IPS-11a (cell line): ENCODE data around the gene COBL.
A peak's percentile ranks its signal among the peaks of the same experiment; 100 is the strongest.

Source experiments
- H3K4me3 ChIP-seq: one replicate; pipeline ENCODE4 v1.5.1; 2013; ENCODE audit warnings: low read depth, low read length, control low read depth

The COBL gene

DNA sequence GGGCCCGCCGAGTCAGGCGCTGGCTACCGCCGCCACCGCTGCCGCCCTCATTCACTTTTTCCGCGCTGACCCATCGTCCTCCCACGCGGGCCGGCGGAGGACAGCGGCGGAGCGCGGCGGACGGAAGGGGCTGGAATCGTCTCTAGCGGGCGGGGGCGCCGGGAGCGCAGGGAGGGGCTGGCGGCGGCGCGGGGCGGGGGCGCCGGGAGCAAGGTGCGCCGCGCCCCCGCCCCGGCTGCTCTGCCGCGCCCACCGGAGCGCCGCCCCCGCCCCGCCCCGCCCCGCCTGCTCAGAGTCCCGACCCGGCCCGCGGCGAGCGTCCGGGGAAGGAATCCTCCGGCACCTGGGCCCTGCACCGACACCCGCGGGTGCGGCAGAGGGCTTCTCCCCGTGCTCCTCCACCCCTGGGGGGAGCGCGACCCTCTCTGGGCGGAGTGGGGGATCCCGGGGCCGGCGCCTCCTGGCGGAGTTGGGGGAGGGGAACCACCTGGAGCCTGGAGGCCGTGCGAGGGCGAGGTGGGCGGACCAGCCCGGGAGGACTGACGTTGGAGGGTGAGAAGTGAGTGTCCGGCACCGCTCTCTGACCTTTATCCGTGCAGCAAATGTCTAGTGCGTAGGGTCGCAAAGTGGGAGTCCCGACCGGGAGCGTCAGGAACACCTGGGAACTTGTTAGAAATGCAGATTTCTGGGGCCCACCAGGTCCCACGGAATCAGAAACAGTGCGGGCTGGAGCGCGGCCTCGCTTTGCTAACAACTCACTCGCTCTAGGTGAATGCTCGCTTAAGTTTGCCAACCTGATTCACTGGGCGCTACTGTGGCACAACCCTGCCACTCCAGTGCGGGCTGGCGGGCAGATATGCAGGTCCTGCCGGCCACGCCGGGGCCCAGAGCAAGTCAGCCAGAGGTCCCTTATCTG, at the start of gene COBL:
Gene COBL (minus strand): TSS at position 144 of the 916 bp plus-strand sequence. CDS start 176 bp downstream, outside the sequence.
- H3K4me3 ChIP-seq = peak within 1 kb of the TSS; percentile 84

DNA sequence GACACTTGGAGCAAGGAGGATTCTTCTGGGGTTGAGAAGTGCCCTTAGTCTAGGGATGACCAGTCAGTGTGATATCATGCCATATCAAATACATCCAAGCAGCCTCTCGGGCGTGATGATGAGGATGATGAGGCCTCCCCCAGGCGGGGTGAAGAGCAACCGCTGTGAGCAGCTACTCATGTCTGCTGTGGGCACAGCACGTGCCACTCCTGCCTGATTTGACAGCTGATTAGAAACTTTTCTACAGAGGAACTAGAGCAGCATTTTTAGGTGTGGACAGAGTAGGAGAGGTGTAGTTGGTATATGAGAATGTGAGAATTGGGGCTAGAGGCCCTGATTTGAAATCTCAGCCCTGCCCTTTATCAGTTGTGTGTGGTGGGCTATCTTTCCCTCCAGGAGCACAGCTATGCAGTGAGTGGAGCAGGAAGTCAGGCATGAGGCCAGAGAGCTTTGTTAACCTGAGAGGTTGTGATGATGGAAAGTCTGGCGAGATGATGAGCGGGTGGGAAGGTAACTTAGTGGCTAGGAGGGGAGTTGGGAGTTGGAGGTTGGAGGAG, 49.6 kb upstream of the COBL start:
- H3K4me3 ChIP-seq = no peak overlapping the region

GRCh38 chr7:51357821-51358220, 41.2 kb upstream of the COBL start:
- no peak overlapping the region for H3K4me3 ChIP-seq

GRCh38 chr7:51356849-51357516, 40.4 kb upstream of the COBL start:
- H3K4me3 ChIP-seq = no peak overlapping the region

DNA sequence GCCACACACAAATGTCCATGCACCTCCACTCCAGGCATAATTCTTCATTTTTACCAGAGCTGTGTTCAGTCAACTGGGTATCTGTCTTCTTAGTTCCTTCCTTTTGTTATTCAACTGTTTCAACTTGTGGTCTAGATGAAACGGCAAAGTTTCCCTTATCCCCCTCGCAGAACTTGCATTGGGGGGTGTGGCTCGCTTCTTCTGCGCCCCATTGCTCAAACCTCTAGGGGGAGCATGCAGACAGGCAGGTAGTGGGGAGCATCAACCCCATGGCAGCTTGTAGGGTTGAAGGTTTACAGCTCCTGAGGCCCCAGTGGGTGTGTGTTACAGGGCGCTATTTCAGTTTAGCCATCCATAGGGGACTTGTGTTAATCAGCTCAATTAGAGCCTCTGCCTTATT, 38.3 kb upstream of the COBL start:
- no peak overlapping the region for H3K4me3 ChIP-seq

DNA sequence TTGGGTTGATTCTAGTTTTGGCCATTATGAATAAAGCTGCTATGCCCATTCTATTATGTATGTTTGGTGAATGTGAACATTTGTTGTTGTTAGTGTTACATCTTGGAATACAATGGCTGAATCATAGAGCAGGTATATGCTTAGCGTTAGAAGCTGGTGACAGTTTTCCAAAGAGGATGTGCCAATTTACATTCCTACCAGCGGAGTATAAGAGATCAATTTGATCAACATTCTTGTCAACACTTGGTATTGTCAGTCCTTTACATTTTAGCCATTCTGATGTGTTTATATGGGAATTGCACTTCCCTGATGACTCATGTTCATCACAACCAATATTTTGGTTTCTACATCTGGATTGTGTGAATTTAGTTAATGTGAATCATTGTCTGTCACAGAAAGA, 37.8 kb upstream of the COBL start:
- no peak overlapping the region for H3K4me3 ChIP-seq

- no peak overlapping the region for H3K4me3 ChIP-seq
Observed at GRCh38 chr7:51352174-51353100, 35.8 kb upstream of the COBL start.

DNA sequence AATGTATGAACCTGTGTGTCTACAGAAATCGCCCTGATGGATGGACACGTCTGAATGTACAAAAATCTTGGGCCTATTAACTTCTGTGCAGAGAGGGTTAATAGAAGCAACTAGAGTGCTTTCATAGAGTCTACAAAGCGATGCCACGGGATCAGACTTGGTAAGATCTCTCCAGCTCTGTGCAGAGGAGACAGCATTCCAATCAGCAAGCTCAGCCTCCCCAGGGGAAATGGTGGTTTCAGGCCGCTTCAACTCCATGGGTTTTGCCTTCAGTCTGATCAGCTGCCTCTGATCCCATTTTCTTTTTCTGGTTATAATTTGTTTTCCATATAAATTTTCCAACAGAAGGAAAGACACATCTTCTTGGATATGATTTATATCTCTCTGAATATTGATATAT, 35.1 kb upstream of the COBL start:
- H3K4me3 ChIP-seq = no peak overlapping the region

DNA sequence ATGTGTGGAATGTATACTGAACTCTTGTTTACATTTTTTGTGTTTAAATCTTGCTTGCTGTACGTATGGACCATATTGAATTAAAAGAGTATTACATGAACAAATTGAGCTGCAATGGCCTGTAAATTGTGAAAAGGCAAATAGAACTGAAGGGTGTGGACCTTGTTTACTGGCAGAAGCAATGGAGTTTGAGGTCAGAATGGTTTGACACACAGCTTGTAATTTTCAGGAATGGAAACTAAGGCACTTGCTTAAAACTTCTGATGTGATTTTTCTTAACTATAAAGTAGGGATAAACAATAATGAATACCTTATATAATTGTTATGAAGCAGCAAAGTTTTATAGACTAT, 33.9 kb upstream of the COBL start:
- H3K4me3 ChIP-seq = no peak overlapping the region

- no peak overlapping the region for H3K4me3 ChIP-seq
Observed at GRCh38 chr7:51349820-51350545, 33.4 kb upstream of the COBL start.

DNA sequence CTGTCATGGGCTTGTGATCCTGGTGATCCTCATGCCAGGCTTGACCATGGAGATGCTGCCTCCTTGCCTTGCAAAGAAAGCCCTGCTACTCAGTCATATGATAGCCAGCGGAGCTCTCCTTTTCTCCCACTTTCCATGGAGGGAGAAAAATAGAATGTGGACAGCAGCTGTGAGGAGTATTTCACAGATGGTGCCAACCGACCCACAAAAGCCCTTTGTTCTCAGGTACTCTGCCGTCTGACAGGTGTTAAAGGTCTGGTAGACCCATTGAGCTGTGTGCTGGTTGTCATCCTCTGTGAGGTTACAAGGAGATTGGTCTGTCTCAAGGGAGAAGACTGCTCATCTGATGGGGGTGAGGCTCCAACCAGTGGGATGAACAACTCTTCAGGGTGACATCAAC, 29.5 kb upstream of the COBL start:
- H3K4me3 ChIP-seq = no peak overlapping the region

- H3K4me3 ChIP-seq = no peak overlapping the region
Observed at GRCh38 chr7:51344406-51345138, 28.0 kb upstream of the COBL start.

GRCh38 chr7:51340936-51341335, 24.3 kb upstream of the COBL start:
- no peak overlapping the region for H3K4me3 ChIP-seq

DNA sequence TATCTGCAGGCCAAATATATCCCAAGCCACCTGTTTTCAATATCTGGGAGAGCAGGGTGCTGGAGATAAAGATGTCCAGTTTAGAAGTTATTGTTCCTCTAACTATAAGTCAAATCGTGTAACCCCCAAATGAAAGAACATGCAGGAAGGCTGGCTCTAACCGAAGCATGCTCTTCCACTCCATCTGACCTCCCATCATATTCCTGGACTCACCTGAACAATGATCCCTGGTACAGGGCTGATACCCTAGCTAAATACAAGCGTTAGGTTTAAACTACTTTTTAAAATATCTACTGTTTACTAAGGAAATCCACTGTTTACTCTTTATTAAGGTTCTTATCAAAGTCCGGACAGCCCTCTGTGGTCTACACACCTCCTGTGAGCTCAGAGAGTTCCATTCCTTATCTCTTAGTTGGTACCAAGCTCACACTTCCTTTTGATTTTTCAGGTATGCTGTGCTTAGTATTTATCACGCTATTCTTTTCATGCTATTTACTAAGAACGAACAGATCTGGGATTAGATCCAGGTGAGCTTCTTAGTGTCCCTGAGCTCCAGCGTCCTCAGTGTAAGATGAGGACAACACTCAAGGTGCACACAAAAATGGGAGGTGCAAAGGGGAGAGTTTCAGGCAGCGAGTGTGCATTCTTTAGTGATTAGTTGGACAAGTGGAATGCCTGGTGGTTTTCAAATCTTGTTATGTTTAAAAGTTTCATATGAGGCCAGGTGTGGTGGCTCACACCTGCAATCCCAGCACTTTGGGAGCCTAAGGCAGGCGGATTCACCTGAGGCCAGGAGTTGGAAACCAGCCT, 23.6 kb upstream of the COBL start:
- no peak overlapping the region for H3K4me3 ChIP-seq

GRCh38 chr7:51335057-51335456, 18.4 kb upstream of the COBL start:
- no peak overlapping the region for H3K4me3 ChIP-seq

DNA sequence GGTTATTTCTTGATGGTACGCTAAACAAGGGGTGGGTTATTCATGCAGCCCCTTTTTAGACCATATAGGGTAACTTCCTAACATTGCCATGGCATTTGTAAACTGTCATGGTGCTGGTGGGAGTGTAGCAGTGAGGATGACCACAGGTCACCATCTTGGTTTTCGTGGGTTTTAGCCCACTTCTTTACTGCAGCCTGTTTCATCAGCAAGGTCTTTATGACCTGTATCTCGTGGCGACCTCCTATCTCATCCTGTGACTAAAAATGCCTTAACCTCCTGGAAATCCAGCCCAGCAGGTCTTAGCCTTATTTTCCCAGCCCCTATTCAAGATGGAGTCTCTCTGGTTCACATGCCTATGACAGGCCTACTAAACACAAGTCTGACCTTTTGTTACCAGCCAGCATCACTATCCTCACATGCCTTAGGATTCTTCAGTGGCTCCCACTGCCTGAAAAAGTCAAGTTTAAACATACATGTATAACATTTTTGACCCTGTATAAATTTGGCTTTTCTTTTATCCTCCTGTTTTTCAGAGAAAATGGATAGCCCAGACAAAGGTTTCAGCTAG, 13.2 kb upstream of the COBL start:
- H3K4me3 ChIP-seq = no peak overlapping the region

DNA sequence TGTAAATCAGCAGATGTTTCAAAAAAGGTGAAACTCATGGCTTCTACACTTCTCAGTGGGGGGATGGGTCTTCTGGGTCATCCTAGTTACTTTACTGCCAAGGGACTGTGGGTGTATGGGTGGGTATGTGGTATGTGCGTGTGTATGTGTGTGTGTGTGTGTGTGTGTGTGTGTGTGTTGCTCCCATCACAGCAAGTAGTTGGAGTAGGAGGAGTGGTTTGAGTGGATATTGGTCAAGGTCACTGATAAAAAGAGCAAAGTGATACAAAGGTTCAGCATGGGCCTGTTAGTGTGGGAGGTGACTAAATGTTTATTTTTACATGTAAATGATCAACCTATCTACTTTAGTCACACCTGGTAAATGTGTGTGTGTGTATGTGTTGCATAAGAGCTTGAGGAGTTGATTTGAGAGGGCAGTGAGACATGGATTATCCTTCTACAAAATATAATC, 11.8 kb upstream of the COBL start:
- H3K4me3 ChIP-seq = peak overlapping the region; percentile 47

- peak overlapping the region; percentile 47 for H3K4me3 ChIP-seq
Observed at GRCh38 chr7:51327287-51327717, 10.7 kb upstream of the COBL start.
